ENCODE data around the gene CASZ1. TPM values are rescaled to one million over a fixed set of nuclear protein-coding genes. Genes with fewer than 3 reads are reported as not detected.

The CASZ1 gene
- total RNA-seq, 1 experiment from 2014 or later = 3.9 TPM

- no peak overlapping the region for H3K4me2 ChIP-seq (ENCODE audit: insufficient read depth, insufficient read length, low read length)
- no peak overlapping the region for H2BK20ac ChIP-seq (ENCODE audit: low read depth, low read length, poor library complexity, severe bottlenecking)
- no peak overlapping the region for H2AFZ ChIP-seq (ENCODE audit: low read length)
- TF ChIP-seq CTCF (conservative IDR thresholded peaks at IDR 0.05) = no peak
- H2BK15ac ChIP-seq (ENCODE audit: low read depth, low read length) = no peak overlapping the region
- H3K4ac ChIP-seq (ENCODE audit: low read depth, low read length) = no peak overlapping the region
- H3K4me1 ChIP-seq (ENCODE audit: insufficient read depth, low read length) = peaks cover 10% of the 10 kb centered on the region; the same call in 1 of the 2 replicates
- H2AK5ac ChIP-seq (ENCODE audit: insufficient read length, low read length) = no peak overlapping the region
- H3K9me3 ChIP-seq (ENCODE audit: control insufficient read depth, low read depth, low read length) = no peaks in the 10 kb centered on the region
- no peak overlapping the region for H2BK5ac ChIP-seq (ENCODE audit: insufficient read length, low read length)
- H3K27ac ChIP-seq (ENCODE audit: insufficient read length, low read depth, low read length) = no peak overlapping the region
- H3K27ac Mint-ChIP-seq = no peak overlapping the region
- H3K79me2 ChIP-seq (ENCODE audit: insufficient read depth, low read length) = no peaks in the 10 kb centered on the region
- peak overlapping the region; percentile 20; the same call in 1 of the 2 replicates for H3K14ac ChIP-seq (ENCODE audit: insufficient read depth, low read length)
- H3K9me3 Mint-ChIP-seq = no peaks in the 10 kb centered on the region; a peak in 1 of 5 replicates
- no peak overlapping the region for H3K56ac ChIP-seq (ENCODE audit: insufficient read length, low read depth, low read length)
- no peak overlapping the region for H4K91ac ChIP-seq (ENCODE audit: insufficient read length, low read depth, low read length)
- H3K23me2 ChIP-seq (ENCODE audit: insufficient read length, low read depth, low read length, poor library complexity, severe bottlenecking) = no peaks in the 10 kb centered on the region
- no peak overlapping the region for H3T11ph ChIP-seq (ENCODE audit: low read length)
- H3K27me3 ChIP-seq (ENCODE audit: insufficient read depth, low read length) = no peaks in the 10 kb centered on the region
- H3K23ac ChIP-seq (ENCODE audit: insufficient read length, low read depth, low read length) = no peak overlapping the region
- H4K8ac ChIP-seq (replicated peaks; ENCODE audit: insufficient read length, low read depth, low read length) = no peak overlapping the region
- H3K27me3 Mint-ChIP-seq (ENCODE audit: low read depth) = peaks cover 2% of the 10 kb centered on the region
- no peak overlapping the region for H3K4me3 Mint-ChIP-seq
- H4K5ac ChIP-seq (ENCODE audit: insufficient read length, low read depth, low read length) = no peak overlapping the region
- no peak overlapping the region for H3K9ac ChIP-seq (ENCODE audit: extremely low read depth, insufficient read length, low read length)
- no peaks in the 10 kb centered on the region; a peak in 1 of 7 replicates for H3K36me3 Mint-ChIP-seq (ENCODE audit: insufficient read depth in 1 of 3, low read depth in 3 of 3)
- H2BK12ac ChIP-seq (ENCODE audit: insufficient read length, low read depth, low read length) = no peak overlapping the region
- H3K18ac ChIP-seq (ENCODE audit: insufficient read length, low read depth, low read length) = no peak overlapping the region
- DNase-seq = no peak
- H3K4me1 Mint-ChIP-seq = peaks cover 27 to 51% of the 10 kb centered on the region in 2 experiments
- no peaks in the 10 kb centered on the region for H4K20me1 ChIP-seq (ENCODE audit: control insufficient read depth, insufficient read depth, insufficient read length)
- no CpG with 5 or more reads among the region's 5 CpGs for WGBS (ENCODE audit: extremely low coverage, insufficient read length, low lambda C conversion rate)
- no peaks in the 10 kb centered on the region for H3K79me1 ChIP-seq (ENCODE audit: insufficient read depth, low read depth, low read length, poor library complexity, severe bottlenecking)
- no peak overlapping the region for H2BK120ac ChIP-seq (ENCODE audit: low read depth, low read length, poor library complexity, severe bottlenecking)
Observed at GRCh38 chr1:10815858-10816195, 19.4 kb upstream of the CASZ1 start.

All from H9 (cell line).